ENCODE measurements around the gene TPT1.

GRCh38 chr13:45332036-45332830 is 8.8 kb downstream of the TPT1 start:
- TF ChIP-seq POLR2A (IDR thresholded peaks at IDR 0.05; ENCODE audit: low read depth, low read length) (no peak; the same call in 1 of the 2 replicates), POLR2AphosphoS5 (IDR thresholded peaks at IDR 0.05; ENCODE audit: low read depth, low read length) (no peak), SPI1 (IDR thresholded peaks at IDR 0.05; ENCODE audit: low read depth, low read length) (no peak)
